MCF 10A (cell line): ENCODE measurements around the gene RELB. TPM values are rescaled to one million over a fixed set of nuclear protein-coding genes. Genes with fewer than 3 reads are reported as not detected.

Experiments
- BruUV-seq: library from RNA; stranded (reverse); fragments of 400-500 nt; replicated peaks from 2 replicates; lab custom pipeline; 2021; lab: Mats Ljungman, UMichigan
- CTCF ChIA-PET: fragments of 300-600 bp; sonication (Branson Sonifier 250); formaldehyde crosslinking; extraction: SDS; loops from one replicate; lab custom pipeline; 2021; ENCODE audit warnings: antibody characterized with exemption, inconsistent platforms; lab: Yijun Ruan, JAX
- POLR2A ChIA-PET: fragments of 300-600, 350-650 bp; sonication (Branson Sonifier 250); formaldehyde crosslinking; extraction: SDS; loops from one replicate; lab custom pipeline; 2020; ENCODE audit warnings: antibody characterized with exemption, inconsistent platforms; lab: Yijun Ruan, JAX
- DNase-seq: peaks from one replicate; pipeline ENCODE4 v3.0.0-alpha.2; 2018; ENCODE audit not compliant: unreplicated experiment
- H3K27ac Mint-ChIP-seq: one replicate; pipeline ENCODE4 v1.8.0; 2022; ENCODE audit warnings: mild to moderate bottlenecking, low read depth, mixed read lengths; ENCODE audit not compliant: unreplicated experiment
- H3K27me3 Mint-ChIP-seq: one replicate; pipeline ENCODE4 v1.8.0; 2022; ENCODE audit warnings: mixed read lengths; ENCODE audit not compliant: insufficient read depth, unreplicated experiment
- H3K36me3 Mint-ChIP-seq: one replicate; pipeline ENCODE4 v1.8.0; 2022; ENCODE audit warnings: mild to moderate bottlenecking, moderate library complexity, mixed read lengths; ENCODE audit not compliant: insufficient read depth, unreplicated experiment
- H3K4me1 Mint-ChIP-seq: one replicate; pipeline ENCODE4 v1.8.0; 2022; ENCODE audit warnings: mixed read lengths; ENCODE audit not compliant: insufficient read depth, unreplicated experiment
- H3K4me3 Mint-ChIP-seq: one replicate; pipeline ENCODE4 v1.8.0; 2022; ENCODE audit warnings: mild to moderate bottlenecking, moderate library complexity, mixed read lengths; ENCODE audit not compliant: unreplicated experiment
- H3K9me3 Mint-ChIP-seq: one replicate; pipeline ENCODE4 v1.8.0; 2022; ENCODE audit warnings: mixed read lengths; ENCODE audit not compliant: unreplicated experiment
- CTCF ChIP-seq: fragments of 200-600 bp; IDR thresholded peaks from one replicate; pipeline ENCODE4 v1.8.0; 2022; ENCODE audit warnings: antibody characterized with exemption, mild to moderate bottlenecking; ENCODE audit not compliant: unreplicated experiment
- intact Hi-C: fragments of 100-400 bp; cut with micrococcal nuclease; formaldehyde crosslinking; loops from 2 replicates; pipeline ENCODE4 v1.14.1; 2022
- total RNA-seq: library from RNA; stranded (reverse); gene quantifications from 2 replicates; pipeline ENCODE4 v1.2.3, GENCODE V29; 2022

RELB gene
- total RNA-seq, 1 experiment from 2014 or later: 39.8 TPM

DNA sequence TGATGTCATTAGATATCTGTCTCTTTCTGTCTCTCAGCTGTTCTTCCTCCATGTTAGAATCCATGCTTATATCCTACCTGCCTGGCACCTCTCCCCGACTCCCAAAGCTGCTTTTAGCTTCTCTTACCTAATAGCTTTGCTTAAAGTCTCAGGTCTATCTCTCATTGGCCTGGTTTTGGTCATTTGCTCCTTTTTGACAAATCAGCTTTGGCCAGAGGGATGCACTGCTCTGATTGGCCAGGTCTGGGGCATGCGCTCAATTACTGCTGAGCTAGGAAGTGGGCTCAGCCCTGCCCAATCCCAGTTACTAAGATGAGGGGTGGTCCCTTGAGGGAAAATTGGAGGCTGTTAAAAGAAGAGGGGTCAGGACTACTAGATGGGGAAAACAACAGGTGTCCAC, 26.1 kb downstream of the RELB start:
- TF ChIP-seq CTCF: no peak
- ChIA-PET POLR2A (interaction anchor here (1.7 to 4.6 kb wide), 2 partner anchors 11 to 53 kb away, joined by 4 to 27 read pairs; partner anchors contain the start of gene CLASRP), CTCF (interaction anchor here (0.6 to 1.3 kb wide), 3 partner anchors 12 to 223 kb away, joined by 3 to 5 read pairs (median 4); no protein-coding TSS in a partner anchor)
- intact Hi-C loops: no loop called here
- no peak overlapping the region for H3K27ac Mint-ChIP-seq
- no peaks in the 10 kb centered on the region for H3K9me3 Mint-ChIP-seq
- H3K27me3 Mint-ChIP-seq: no peaks in the 10 kb centered on the region
- H3K4me3 Mint-ChIP-seq: no peak overlapping the region
- peaks cover 81% of the 10 kb centered on the region for H3K36me3 Mint-ChIP-seq
- no TSS peak for BruUV-seq
- no peak for DNase-seq
- H3K4me1 Mint-ChIP-seq: no peaks in the 10 kb centered on the region

- no peaks in the 10 kb centered on the region for H3K27me3 Mint-ChIP-seq
- H3K4me1 Mint-ChIP-seq: no peaks in the 10 kb centered on the region
Observed at GRCh38 chr19:45030825-45031224, 29.6 kb downstream of the RELB start.

DNA sequence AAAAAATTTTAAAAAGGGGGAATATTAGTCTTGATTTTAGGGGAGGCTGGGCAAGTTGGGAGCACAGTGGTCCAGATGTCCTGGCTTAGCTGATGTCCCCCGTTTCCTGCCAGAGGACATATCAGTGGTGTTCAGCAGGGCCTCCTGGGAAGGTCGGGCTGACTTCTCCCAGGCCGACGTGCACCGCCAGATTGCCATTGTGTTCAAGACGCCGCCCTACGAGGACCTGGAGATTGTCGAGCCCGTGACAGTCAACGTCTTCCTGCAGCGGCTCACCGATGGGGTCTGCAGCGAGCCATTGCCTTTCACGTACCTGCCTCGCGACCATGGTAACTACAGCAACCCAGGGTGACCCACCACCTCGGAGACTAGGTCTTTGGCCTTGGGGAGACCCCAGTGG, 31.2 kb downstream of the RELB start:
- Mint-ChIP-seq H3K27ac (peak overlapping the region; percentile 61), H3K4me1 (no peaks in the 10 kb centered on the region), H3K4me3 (no peak overlapping the region), H3K27me3 (no peaks in the 10 kb centered on the region), H3K9me3 (no peaks in the 10 kb centered on the region), H3K36me3 (peaks cover 78% of the 10 kb centered on the region)
- TF ChIP-seq CTCF: no peak
- ChIA-PET CTCF (interaction anchor here (0.6 to 2.9 kb wide), 2 partner anchors 27 to 33 kb away, joined by 3 to 8 read pairs; no protein-coding TSS in a partner anchor), POLR2A (interaction anchor here (0.9 kb wide), 1 partner anchor 77 kb away, joined by 3 read pairs; the partner anchor contains the start of gene CLPTM1)
- no peak for DNase-seq
- intact Hi-C loops: no loop called here
- no TSS peak for BruUV-seq

More at GRCh38 chr19:45030825-45031224, 29.6 kb downstream of the RELB start:
- CTCF ChIA-PET: no interaction called here
- no peak overlapping the region for H3K4me3 Mint-ChIP-seq
- peaks cover 83% of the 10 kb centered on the region for H3K36me3 Mint-ChIP-seq
- POLR2A ChIA-PET: interaction anchor here (0.6 to 1.0 kb wide), 3 partner anchors 8 to 833 kb away, joined by 3 to 4 read pairs (median 4); partner anchors contain the start of genes CLASRP and PPP1R13L
- no peak for DNase-seq
- TF ChIP-seq CTCF: no peak
- intact Hi-C loops: no loop called here
- H3K27ac Mint-ChIP-seq: peak overlapping the region; percentile 63
- BruUV-seq: no TSS peak
- H3K9me3 Mint-ChIP-seq: no peaks in the 10 kb centered on the region

- peaks cover 11% of the 10 kb centered on the region for H3K4me1 Mint-ChIP-seq
- H3K36me3 Mint-ChIP-seq: peaks cover 65% of the 10 kb centered on the region
- ChIA-PET CTCF (no interaction called here), POLR2A (interaction anchor here (0.7 kb wide), 1 partner anchor 369 kb away, joined by 3 read pairs; no protein-coding TSS in a partner anchor)
- no peak for DNase-seq
- TF ChIP-seq CTCF: no peak
- intact Hi-C loops: no loop called here
- H3K9me3 Mint-ChIP-seq: no peaks in the 10 kb centered on the region
- no peaks in the 10 kb centered on the region for H3K27me3 Mint-ChIP-seq
- no peak overlapping the region for H3K4me3 Mint-ChIP-seq
- no TSS peak for BruUV-seq
- no peak overlapping the region for H3K27ac Mint-ChIP-seq
Observed at GRCh38 chr19:45035755-45036154, 34.5 kb downstream of the RELB start.
